HFF-Myc (cell line): ENCODE measurements around the gene CCNG2.

ENCODE experiments used
- DNase-seq: peaks from one replicate; pipeline ENCODE4 v3.0.0-alpha.2; 2011; ENCODE audit warnings: low read depth; ENCODE audit errors: extremely low read depth
- H3K4me3 ChIP-seq: replicated peaks from 2 replicates; pipeline ENCODE4 v1.5.1; 2011; ENCODE audit warnings: low read depth, mild to moderate bottlenecking, control low read depth, low read length
- CTCF ChIP-seq: IDR thresholded peaks from 2 replicates; pipeline ENCODE4 v1.5.1; 2012; ENCODE audit warnings: mild to moderate bottlenecking, low read depth, low read length, control low read depth; ENCODE audit errors: missing control alignments

Gene CCNG2

GRCh38 chr4:77153006-77153405 is 4.0 kb upstream of the CCNG2 start:
- DNase-seq, result no peak
- no peak overlapping the region for H3K4me3 ChIP-seq
- no peak for TF ChIP-seq CTCF

- TF ChIP-seq CTCF, result no peak
- no peak overlapping the region for H3K4me3 ChIP-seq
- DNase-seq, result no peak
Observed at GRCh38 chr4:77154065-77154464, 2.9 kb upstream of the CCNG2 start.

- TF ChIP-seq CTCF, result no peak
- no peak for DNase-seq
- H3K4me3 ChIP-seq, result no peak overlapping the region
Observed at GRCh38 chr4:77154761-77155499, 2.1 kb upstream of the CCNG2 start.

- DNase-seq, result no peak
- H3K4me3 ChIP-seq, result peak overlapping the region; percentile 94
- TF ChIP-seq CTCF, result no peak
Observed at GRCh38 chr4:77155631-77156452, 1.2 kb upstream of the CCNG2 start.

GRCh38 chr4:77156533-77156911 is 485 bp upstream of the CCNG2 start:
- peak; percentile 100 for DNase-seq
- no peak for TF ChIP-seq CTCF
- peak overlapping the region; percentile 94 for H3K4me3 ChIP-seq

- DNase-seq, result no peak
- no peak for TF ChIP-seq CTCF
- H3K4me3 ChIP-seq, result peak overlapping the region; percentile 94
Observed at GRCh38 chr4:77157859-77158486, 966 bp downstream of the CCNG2 start.
